AG09319 (cell line): Measurements from ENCODE around the gene VWA5B2.

Experiments used
- DNase-seq: peaks from one replicate; pipeline ENCODE4 v3.0.0-alpha.2; 2010; ENCODE audit warnings: low read depth; ENCODE audit errors: extremely low read depth
- CTCF ChIP-seq: IDR thresholded peaks from 2 replicates; pipeline ENCODE4 v1.5.1; 2011; ENCODE audit warnings: low read depth, mild to moderate bottlenecking, inconsistent platforms, low read length, moderate library complexity

Gene VWA5B2

GRCh38 chr3:184200825-184201224, 28.6 kb upstream of the VWA5B2 start:
- no peak for DNase-seq
- TF ChIP-seq CTCF = no peak

GRCh38 chr3:184203526-184203925, 25.9 kb upstream of the VWA5B2 start:
- no peak for DNase-seq
- no peak for TF ChIP-seq CTCF

GRCh38 chr3:184209146-184209923, 20.1 kb upstream of the VWA5B2 start:
- no peak; the same call in 1 of the 2 replicates for TF ChIP-seq CTCF

GRCh38 chr3:184211297-184211696, 18.1 kb upstream of the VWA5B2 start:
- TF ChIP-seq CTCF = no peak
- DNase-seq = no peak

More at GRCh38 chr3:184209146-184209923, 20.1 kb upstream of the VWA5B2 start:
- DNase-seq = no peak

GRCh38 chr3:184211718-184212117, 17.7 kb upstream of the VWA5B2 start:
- DNase-seq = no peak
- TF ChIP-seq CTCF = no peak

- no peak for TF ChIP-seq CTCF
- no peak for DNase-seq
Measured at GRCh38 chr3:184218814-184219213, 10.6 kb upstream of the VWA5B2 start.

GRCh38 chr3:184222521-184222920, 6.9 kb upstream of the VWA5B2 start:
- no peak for DNase-seq
- no peak for TF ChIP-seq CTCF
